SK-N-SH (cell line): ENCODE results near the gene SRGAP3.

Experiments
- POLR2AphosphoS5 ChIP-seq: IDR thresholded peaks from 2 replicates; pipeline ENCODE4 v1.6.1; 2012; ENCODE audit warnings: low read depth, low read length
- SMC3 ChIP-seq: IDR thresholded peaks from 2 replicates; pipeline ENCODE4 v1.6.1; 2012; ENCODE audit warnings: low read depth, low read length, improper control_type of control experiment
- TF ChIP-seq, protein P1 (sequence below): fragments of 200-600 bp; sonication (generic); IDR thresholded peaks from 2 replicates; pipeline ENCODE4 v1.6.1; 2017; ENCODE audit warnings: antibody characterized with exemption, mild to moderate bottlenecking, moderate library complexity
- TF ChIP-seq, protein P2 (sequence below): IDR thresholded peaks from 2 replicates; pipeline ENCODE4 v1.6.1; 2012; ENCODE audit warnings: mild to moderate bottlenecking, low read depth, low read length, moderate library complexity

DNA sequence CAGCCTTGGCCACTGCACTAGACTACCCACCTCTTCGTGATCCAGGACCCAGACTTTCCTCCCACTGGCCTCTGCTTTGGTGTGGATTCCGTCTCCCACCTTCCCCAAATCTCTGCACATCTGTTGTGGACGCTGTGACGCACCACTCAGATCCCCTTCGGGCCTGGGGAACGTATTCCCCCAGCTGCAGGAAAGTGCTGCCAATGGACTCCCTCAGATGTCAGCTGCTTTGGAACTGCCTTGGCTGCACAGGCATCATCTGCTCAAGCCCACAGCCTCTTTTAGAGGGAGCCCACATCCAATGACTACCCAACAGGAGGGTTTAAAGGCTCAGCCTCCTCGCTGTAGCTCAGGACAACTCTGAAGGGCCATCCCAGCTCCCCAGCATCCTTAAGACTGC, 152.0 kb downstream of the SRGAP3 start:
- TF ChIP-seq, protein P1, sequence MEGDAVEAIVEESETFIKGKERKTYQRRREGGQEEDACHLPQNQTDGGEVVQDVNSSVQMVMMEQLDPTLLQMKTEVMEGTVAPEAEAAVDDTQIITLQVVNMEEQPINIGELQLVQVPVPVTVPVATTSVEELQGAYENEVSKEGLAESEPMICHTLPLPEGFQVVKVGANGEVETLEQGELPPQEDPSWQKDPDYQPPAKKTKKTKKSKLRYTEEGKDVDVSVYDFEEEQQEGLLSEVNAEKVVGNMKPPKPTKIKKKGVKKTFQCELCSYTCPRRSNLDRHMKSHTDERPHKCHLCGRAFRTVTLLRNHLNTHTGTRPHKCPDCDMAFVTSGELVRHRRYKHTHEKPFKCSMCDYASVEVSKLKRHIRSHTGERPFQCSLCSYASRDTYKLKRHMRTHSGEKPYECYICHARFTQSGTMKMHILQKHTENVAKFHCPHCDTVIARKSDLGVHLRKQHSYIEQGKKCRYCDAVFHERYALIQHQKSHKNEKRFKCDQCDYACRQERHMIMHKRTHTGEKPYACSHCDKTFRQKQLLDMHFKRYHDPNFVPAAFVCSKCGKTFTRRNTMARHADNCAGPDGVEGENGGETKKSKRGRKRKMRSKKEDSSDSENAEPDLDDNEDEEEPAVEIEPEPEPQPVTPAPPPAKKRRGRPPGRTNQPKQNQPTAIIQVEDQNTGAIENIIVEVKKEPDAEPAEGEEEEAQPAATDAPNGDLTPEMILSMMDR = no peak
- TF ChIP-seq POLR2AphosphoS5 = no peak
- TF ChIP-seq, protein P2, sequence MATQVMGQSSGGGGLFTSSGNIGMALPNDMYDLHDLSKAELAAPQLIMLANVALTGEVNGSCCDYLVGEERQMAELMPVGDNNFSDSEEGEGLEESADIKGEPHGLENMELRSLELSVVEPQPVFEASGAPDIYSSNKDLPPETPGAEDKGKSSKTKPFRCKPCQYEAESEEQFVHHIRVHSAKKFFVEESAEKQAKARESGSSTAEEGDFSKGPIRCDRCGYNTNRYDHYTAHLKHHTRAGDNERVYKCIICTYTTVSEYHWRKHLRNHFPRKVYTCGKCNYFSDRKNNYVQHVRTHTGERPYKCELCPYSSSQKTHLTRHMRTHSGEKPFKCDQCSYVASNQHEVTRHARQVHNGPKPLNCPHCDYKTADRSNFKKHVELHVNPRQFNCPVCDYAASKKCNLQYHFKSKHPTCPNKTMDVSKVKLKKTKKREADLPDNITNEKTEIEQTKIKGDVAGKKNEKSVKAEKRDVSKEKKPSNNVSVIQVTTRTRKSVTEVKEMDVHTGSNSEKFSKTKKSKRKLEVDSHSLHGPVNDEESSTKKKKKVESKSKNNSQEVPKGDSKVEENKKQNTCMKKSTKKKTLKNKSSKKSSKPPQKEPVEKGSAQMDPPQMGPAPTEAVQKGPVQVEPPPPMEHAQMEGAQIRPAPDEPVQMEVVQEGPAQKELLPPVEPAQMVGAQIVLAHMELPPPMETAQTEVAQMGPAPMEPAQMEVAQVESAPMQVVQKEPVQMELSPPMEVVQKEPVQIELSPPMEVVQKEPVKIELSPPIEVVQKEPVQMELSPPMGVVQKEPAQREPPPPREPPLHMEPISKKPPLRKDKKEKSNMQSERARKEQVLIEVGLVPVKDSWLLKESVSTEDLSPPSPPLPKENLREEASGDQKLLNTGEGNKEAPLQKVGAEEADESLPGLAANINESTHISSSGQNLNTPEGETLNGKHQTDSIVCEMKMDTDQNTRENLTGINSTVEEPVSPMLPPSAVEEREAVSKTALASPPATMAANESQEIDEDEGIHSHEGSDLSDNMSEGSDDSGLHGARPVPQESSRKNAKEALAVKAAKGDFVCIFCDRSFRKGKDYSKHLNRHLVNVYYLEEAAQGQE = no peak
- TF ChIP-seq SMC3 = no peak
